HG02870 (cell line): ENCODE results near the gene NKRF.
"Not testable (repeated sequence)": the region's sequence is repeated elsewhere in the genome, so short reads cannot be mapped to it uniquely, and the experiment has no call there.

Source experiments
- ATAC-seq: cut with Tn5 transposase; IDR thresholded peaks from one replicate; pipeline ENCODE4 v1.9.1; 2021; ENCODE audit warnings: mild to moderate bottlenecking, moderate library complexity; ENCODE audit not compliant: unreplicated experiment

Gene NKRF

GRCh38 chrX:119606280-119607017 lies at the start of gene NKRF:
Gene NKRF, minus strand, starts transcription at chrX:119606424.
- peak; percentile 66 for ATAC-seq

GRCh38 chrX:119655125-119655524 lies 48.9 kb upstream of the NKRF start:
- peak; percentile 73 for ATAC-seq

GRCh38 chrX:119654112-119654531 lies 47.9 kb upstream of the NKRF start:
- no peak for ATAC-seq

- peak; percentile 2 for ATAC-seq
Observed at GRCh38 chrX:119648421-119648775, 42.2 kb upstream of the NKRF start.

- ATAC-seq = peak; percentile 97
Observed at GRCh38 chrX:119647552-119648420, 41.6 kb upstream of the NKRF start.

- ATAC-seq = no peak
Observed at GRCh38 chrX:119647089-119647488, 40.9 kb upstream of the NKRF start.

GRCh38 chrX:119646515-119646914 lies 40.3 kb upstream of the NKRF start:
- ATAC-seq = peak; percentile 14

GRCh38 chrX:119643696-119644095 lies 37.5 kb upstream of the NKRF start:
- no peak for ATAC-seq

GRCh38 chrX:119640731-119641170 lies 34.5 kb upstream of the NKRF start:
- ATAC-seq = no peak

GRCh38 chrX:119638725-119639471 lies 32.7 kb upstream of the NKRF start:
- peak; percentile 79 for ATAC-seq

GRCh38 chrX:119637421-119637820 lies 31.2 kb upstream of the NKRF start:
- not testable (repeated sequence) for ATAC-seq

- peak; percentile 30 for ATAC-seq
Observed at GRCh38 chrX:119636419-119636818, 30.2 kb upstream of the NKRF start.

- ATAC-seq = no peak
Observed at GRCh38 chrX:119635799-119636198, 29.6 kb upstream of the NKRF start.

GRCh38 chrX:119635179-119635578 lies 29.0 kb upstream of the NKRF start:
- no peak for ATAC-seq

- ATAC-seq = no peak
Observed at GRCh38 chrX:119625843-119626242, 19.6 kb upstream of the NKRF start.

GRCh38 chrX:119624951-119625668 lies 18.9 kb upstream of the NKRF start:
- no peak for ATAC-seq

GRCh38 chrX:119624417-119624816 lies 18.2 kb upstream of the NKRF start:
- no peak for ATAC-seq

- ATAC-seq = no peak
Observed at GRCh38 chrX:119622356-119623232, 16.4 kb upstream of the NKRF start.

GRCh38 chrX:119618439-119618838 lies 12.2 kb upstream of the NKRF start:
- no peak for ATAC-seq
